Subcutaneous abdominal adipose tissue (tissue), 5 donors: ENCODE data around the gene KCNG4.

Experiments
- H3K27ac ChIP-seq: one replicate; pipeline ENCODE4 v1.7.0; 2013; ENCODE audit warnings: low read depth, mild to moderate bottlenecking, inconsistent platforms, low read length, moderate library complexity
- H3K27me3 ChIP-seq, 5 donors: one replicate each; pipeline ENCODE4 v1.7.0; 2013; ENCODE audit warnings: low read length in 5 of 5, inconsistent platforms in 1 of 5; ENCODE audit not compliant: control insufficient read depth in 5 of 5, insufficient read depth in 4 of 5
- H3K36me3 ChIP-seq, 5 donors: one replicate each; pipeline ENCODE4 v1.7.0; 2013; ENCODE audit warnings: low read length in 5 of 5; ENCODE audit not compliant: control insufficient read depth in 5 of 5, insufficient read depth in 5 of 5
- H3K4me1 ChIP-seq, 5 donors: one replicate each; pipeline ENCODE4 v1.7.0; 2013; ENCODE audit warnings: low read length in 5 of 5, mild to moderate bottlenecking in 3 of 5, moderate library complexity in 1 of 5; ENCODE audit not compliant: control insufficient read depth in 5 of 5, insufficient read depth in 5 of 5
- H3K4me3 ChIP-seq, 5 donors: one replicate each; pipeline ENCODE4 v1.7.0; 2013; ENCODE audit warnings: low read length in 5 of 5, low read depth in 1 of 5
- H3K9ac ChIP-seq, 5 donors: one replicate each; pipeline ENCODE4 v1.7.0; 2013; ENCODE audit warnings: low read length in 5 of 5, mild to moderate bottlenecking in 4 of 5, moderate library complexity in 3 of 5
- H3K9me3 ChIP-seq, 5 donors: one replicate each; pipeline ENCODE4 v1.7.0; 2013; ENCODE audit warnings: low read length in 5 of 5; ENCODE audit not compliant: control insufficient read depth in 5 of 5
- donor health status: healthy.
- donor health status: healthy.
- donor health status: healthy.
- donor health status: healthy.
- donor health status: healthy.

The KCNG4 gene

DNA sequence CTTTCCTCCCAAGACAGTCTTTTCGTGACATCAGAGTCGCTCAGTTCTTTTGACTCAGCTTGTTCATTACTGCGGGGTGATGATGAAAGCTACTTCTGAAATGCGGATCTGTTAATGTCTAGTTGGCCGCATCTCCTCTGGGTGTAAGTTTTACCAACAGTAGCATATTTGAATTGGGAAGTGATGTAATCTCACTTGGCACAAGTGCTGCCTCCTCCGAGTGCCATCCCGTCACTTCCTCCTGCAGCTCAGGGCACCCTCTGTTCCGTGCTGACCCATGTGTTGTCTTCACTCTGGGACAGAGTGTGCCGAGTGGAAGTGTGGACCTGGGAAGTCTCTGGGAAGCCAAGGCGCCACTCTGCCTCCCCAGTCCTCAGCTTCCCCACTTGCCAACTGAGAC lies 40.0 kb downstream of the KCNG4 start:
- peaks cover 0 to 25% (median 7%) of the 10 kb centered on the region in 5 donors for H3K4me1 ChIP-seq
- H3K36me3 ChIP-seq: no peaks in the 10 kb centered on the region
- no peak overlapping the region for H3K9ac ChIP-seq
- peaks cover 0 to 12% (median 4%) of the 10 kb centered on the region in 5 donors for H3K27me3 ChIP-seq
- no peak overlapping the region for H3K27ac ChIP-seq
- H3K9me3 ChIP-seq: no peaks in the 10 kb centered on the region
- H3K4me3 ChIP-seq: no peak overlapping the region

DNA sequence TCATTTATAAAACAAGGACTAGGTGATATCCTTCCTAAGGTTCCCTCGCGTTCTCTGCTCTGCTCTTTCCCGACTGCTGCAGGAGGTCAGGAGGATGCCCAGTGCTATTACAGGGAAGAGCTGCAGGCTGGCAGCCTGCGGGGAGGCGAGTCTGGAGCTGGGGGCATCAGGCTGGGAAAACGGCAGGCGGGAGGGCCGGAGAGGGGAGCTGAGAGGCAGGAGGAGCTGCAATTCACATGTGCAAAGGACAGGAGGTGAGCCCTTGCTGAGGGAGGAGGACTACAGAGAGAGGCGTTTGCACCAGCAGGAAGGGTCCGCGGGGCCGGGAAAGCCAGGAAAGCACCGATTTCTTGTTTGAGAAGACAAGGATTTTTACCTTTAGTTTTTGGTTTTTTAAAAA lies 40.7 kb downstream of the KCNG4 start:
- Histone ChIP-seq H3K27me3 (peaks cover 0 to 17% (median 4%) of the 10 kb centered on the region in 5 donors), H3K36me3 (no peaks in the 10 kb centered on the region), H3K4me3 (no peak overlapping the region), H3K9ac (no peak overlapping the region), H3K9me3 (no peaks in the 10 kb centered on the region), H3K27ac (no peak overlapping the region), H3K4me1 (peaks cover 0 to 32% (median 7%) of the 10 kb centered on the region in 5 donors)

GRCh38 chr16:84198401-84198800 lies 41.4 kb downstream of the KCNG4 start:
- H3K27me3 ChIP-seq: peaks cover 0 to 17% (median 4%) of the 10 kb centered on the region in 5 donors
- no peaks in the 10 kb centered on the region for H3K9me3 ChIP-seq
- H3K9ac ChIP-seq: no peak overlapping the region

GRCh38 chr16:84197466-84198128 lies 42.2 kb downstream of the KCNG4 start:
- Histone ChIP-seq H3K9ac (no peak overlapping the region), H3K4me1 (peaks cover 0 to 33% (median 7%) of the 10 kb centered on the region in 5 donors), H3K36me3 (no peaks in the 10 kb centered on the region), H3K27ac (no peak overlapping the region), H3K27me3 (peaks cover 0 to 17% (median 4%) of the 10 kb centered on the region in 5 donors), H3K9me3 (no peaks in the 10 kb centered on the region), H3K4me3 (no peak overlapping the region)

More at GRCh38 chr16:84198401-84198800, 41.4 kb downstream of the KCNG4 start:
- no peaks in the 10 kb centered on the region for H3K36me3 ChIP-seq
- no peak overlapping the region for H3K4me3 ChIP-seq
- H3K4me1 ChIP-seq: peaks cover 0 to 33% (median 7%) of the 10 kb centered on the region in 5 donors
- no peak overlapping the region for H3K27ac ChIP-seq

DNA sequence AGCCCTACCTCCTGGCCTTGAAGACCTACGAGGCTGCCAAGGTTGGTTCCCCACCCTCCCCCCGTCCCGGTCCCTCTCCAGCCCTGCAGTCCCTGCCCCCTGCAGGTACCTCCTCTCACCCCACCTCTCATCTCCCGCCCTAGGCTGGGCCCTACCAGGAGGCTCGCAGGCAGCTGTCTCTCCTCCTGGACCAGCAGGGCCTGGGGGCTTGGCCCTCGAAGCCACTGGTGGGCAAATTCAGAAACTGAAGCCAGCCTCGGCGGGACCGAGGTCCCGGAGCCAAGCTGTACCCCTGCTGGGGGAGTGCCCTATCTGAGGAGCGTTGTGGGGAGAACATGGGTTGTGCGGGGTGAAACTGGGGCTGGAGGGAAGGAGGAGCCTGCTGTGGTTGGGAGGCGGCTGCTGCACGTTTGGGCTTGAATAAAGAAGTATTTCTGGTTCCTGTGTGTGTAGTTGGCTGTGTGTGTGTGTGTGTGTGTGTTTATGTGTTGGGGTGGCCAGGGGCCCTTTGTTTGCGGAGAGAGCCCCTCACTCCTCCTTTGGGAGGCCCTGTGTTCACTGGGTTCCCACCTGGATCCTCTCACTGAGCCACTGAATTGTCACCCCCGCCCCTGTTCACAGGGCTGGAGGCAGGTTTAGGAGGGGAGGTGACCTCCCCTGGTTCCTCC lies 43.0 kb downstream of the KCNG4 start:
- peaks cover 0 to 17% (median 4%) of the 10 kb centered on the region in 5 donors for H3K27me3 ChIP-seq
- H3K36me3 ChIP-seq: no peaks in the 10 kb centered on the region
- H3K4me1 ChIP-seq: peaks cover 0 to 33% (median 7%) of the 10 kb centered on the region in 5 donors
- no peak overlapping the region for H3K4me3 ChIP-seq
- H3K27ac ChIP-seq: no peak overlapping the region
- H3K9me3 ChIP-seq: no peaks in the 10 kb centered on the region
- no peak overlapping the region for H3K9ac ChIP-seq

GRCh38 chr16:84196101-84196500 lies 43.7 kb downstream of the KCNG4 start:
- H3K9ac ChIP-seq: no peak overlapping the region
- no peaks in the 10 kb centered on the region for H3K36me3 ChIP-seq
- H3K27ac ChIP-seq: no peak overlapping the region
- H3K4me3 ChIP-seq: no peak overlapping the region
- H3K4me1 ChIP-seq: peaks cover 0 to 33% (median 7%) of the 10 kb centered on the region in 5 donors
- H3K27me3 ChIP-seq: peaks cover 0 to 17% (median 4%) of the 10 kb centered on the region in 5 donors
- H3K9me3 ChIP-seq: no peaks in the 10 kb centered on the region

DNA sequence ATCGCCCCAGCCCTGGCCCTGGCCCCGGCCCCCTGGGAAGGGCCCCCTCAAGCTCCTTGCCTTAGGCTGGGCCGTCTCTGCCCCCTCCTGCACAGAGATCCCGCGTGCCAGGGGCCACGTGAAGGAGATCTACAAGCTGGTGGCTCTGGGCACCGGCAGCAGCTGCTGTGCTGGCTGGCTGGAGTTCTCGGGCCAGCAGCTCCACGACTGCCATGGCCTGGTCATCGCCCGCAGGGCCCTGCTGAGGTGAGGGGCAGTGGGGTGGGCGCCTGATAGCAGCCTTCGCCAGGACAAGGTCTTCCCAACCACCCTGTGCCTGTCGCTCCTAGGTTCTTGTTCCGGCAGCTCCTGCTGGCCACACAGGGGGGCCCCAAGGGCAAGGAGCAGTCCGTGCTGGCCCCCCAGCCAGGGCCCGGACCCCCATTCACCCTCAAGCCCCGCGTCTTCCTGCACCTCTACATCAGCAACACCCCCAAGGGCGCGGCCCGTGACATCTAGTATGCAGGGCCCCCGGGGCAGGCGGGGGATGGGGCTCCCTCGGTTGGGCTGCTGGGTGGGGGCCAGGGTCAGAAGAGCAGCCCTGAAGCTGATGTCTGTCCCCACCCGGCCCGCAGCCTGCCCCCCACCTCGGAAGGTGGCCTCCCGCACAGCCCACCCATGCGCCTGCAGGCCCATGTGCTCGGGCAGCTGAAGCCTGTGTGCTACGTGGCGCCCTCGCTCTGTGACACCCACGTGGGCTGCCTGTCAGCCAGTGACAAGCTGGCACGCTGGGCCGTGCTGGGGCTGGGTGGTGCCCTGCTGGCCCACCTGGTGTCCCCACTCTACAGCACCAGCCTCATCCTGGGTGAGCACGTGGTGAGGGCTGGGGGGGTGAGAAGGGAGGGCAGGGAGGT lies 44.4 kb downstream of the KCNG4 start:
- H3K9ac ChIP-seq: no peak overlapping the region
- H3K4me3 ChIP-seq: no peak overlapping the region
- no peaks in the 10 kb centered on the region for H3K9me3 ChIP-seq
- H3K27me3 ChIP-seq: peaks cover 0 to 17% (median 4%) of the 10 kb centered on the region in 5 donors
- no peaks in the 10 kb centered on the region for H3K36me3 ChIP-seq
- H3K4me1 ChIP-seq: peaks cover 0 to 33% (median 7%) of the 10 kb centered on the region in 5 donors
- H3K27ac ChIP-seq: no peak overlapping the region

DNA sequence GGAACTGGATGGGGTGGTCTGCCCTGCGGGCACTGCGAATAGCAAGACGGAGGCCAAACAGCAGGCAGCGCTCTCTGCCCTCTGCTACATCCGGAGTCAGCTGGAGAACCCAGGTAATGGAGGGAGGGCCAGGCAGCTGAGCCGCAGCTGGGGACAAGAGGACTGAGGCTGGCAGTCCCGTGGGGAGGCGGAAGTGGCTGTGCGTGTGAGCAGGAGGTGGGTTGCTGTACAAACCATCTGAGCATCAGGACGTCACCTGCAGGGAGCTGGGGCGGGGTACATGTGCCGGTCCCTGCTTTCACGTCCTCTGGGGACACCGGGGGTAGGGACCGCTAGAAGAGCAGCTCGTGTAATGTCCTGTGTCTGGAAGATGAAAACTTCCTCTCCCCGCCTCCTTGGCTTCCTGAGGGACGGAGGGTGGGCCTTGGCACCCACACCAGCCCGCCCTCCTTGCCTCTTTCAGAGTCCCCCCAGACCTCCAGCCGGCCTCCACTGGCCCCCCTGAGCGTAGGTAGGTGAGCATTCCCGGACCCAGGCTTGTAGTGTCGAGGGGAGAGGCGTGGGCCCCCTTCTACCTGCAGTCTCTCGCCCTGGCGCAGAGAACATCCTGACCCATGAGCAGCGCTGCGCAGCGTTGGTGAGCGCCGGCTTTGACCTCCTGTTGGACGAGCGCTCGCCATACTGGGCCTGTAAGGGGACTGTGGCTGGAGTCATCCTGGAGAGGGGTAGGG lies 45.2 kb downstream of the KCNG4 start:
- no peaks in the 10 kb centered on the region for H3K9me3 ChIP-seq
- peaks cover 0 to 27% (median 0%) of the 10 kb centered on the region in 5 donors for H3K4me1 ChIP-seq
- peak overlapping the region in 2 of 5 donors; percentile 40 to 50 for H3K4me3 ChIP-seq
- peaks cover 0 to 17% (median 4%) of the 10 kb centered on the region in 5 donors for H3K27me3 ChIP-seq
- H3K27ac ChIP-seq: no peak overlapping the region
- no peaks in the 10 kb centered on the region for H3K36me3 ChIP-seq
- no peak overlapping the region for H3K9ac ChIP-seq

- Histone ChIP-seq H3K27me3 (peaks cover 0 to 17% (median 4%) of the 10 kb centered on the region in 5 donors), H3K4me1 (peaks cover 0 to 20% (median 0%) of the 10 kb centered on the region in 5 donors), H3K9ac (no peak overlapping the region), H3K27ac (no peak overlapping the region), H3K36me3 (no peaks in the 10 kb centered on the region), H3K9me3 (no peaks in the 10 kb centered on the region), H3K4me3 (peak overlapping the region in 1 of 5 donors; percentile 50)
Observed at GRCh38 chr16:84194018-84194417, 45.8 kb downstream of the KCNG4 start.
